GM21515 (cell line): ENCODE data around the gene PRDM16.

Source experiments
- ATAC-seq: cut with Tn5 transposase; IDR thresholded peaks from one replicate; pipeline ENCODE4 v1.9.1; 2021; ENCODE audit not compliant: unreplicated experiment

The PRDM16 gene

GRCh38 chr1:3053366-3053980, 15.5 kb upstream of the PRDM16 start:
- no peak for ATAC-seq

- ATAC-seq, result no peak
These were observed 15.0 kb upstream of the PRDM16 start for GRCh38 chr1:3053986-3054385.

GRCh38 chr1:3054474-3054873, 14.5 kb upstream of the PRDM16 start:
- no peak for ATAC-seq

- no peak for ATAC-seq
These were observed 14.0 kb upstream of the PRDM16 start for GRCh38 chr1:3055051-3055450.

- ATAC-seq, result no peak
These were observed 12.4 kb upstream of the PRDM16 start for GRCh38 chr1:3056641-3057040.

- ATAC-seq, result no peak
These were observed 10.6 kb upstream of the PRDM16 start for GRCh38 chr1:3058263-3059030.

- ATAC-seq, result no peak
These were observed 8.9 kb upstream of the PRDM16 start for GRCh38 chr1:3060127-3060526.

GRCh38 chr1:3060601-3061551, 8.1 kb upstream of the PRDM16 start:
- ATAC-seq, result no peak

- no peak for ATAC-seq
These were observed 7.4 kb upstream of the PRDM16 start for GRCh38 chr1:3061566-3061965.

- no peak for ATAC-seq
These were observed 6.9 kb upstream of the PRDM16 start for GRCh38 chr1:3061981-3062615.

GRCh38 chr1:3062616-3063378, 6.2 kb upstream of the PRDM16 start:
- no peak for ATAC-seq

- no peak for ATAC-seq
These were observed 5.4 kb upstream of the PRDM16 start for GRCh38 chr1:3063379-3064295.

GRCh38 chr1:3064296-3064850, 4.6 kb upstream of the PRDM16 start:
- ATAC-seq, result no peak

- ATAC-seq, result no peak
These were observed 4.1 kb upstream of the PRDM16 start for GRCh38 chr1:3064901-3065300.

- ATAC-seq, result no peak
These were observed 3.6 kb upstream of the PRDM16 start for GRCh38 chr1:3065396-3065795.

GRCh38 chr1:3065797-3066196, 3.2 kb upstream of the PRDM16 start:
- no peak for ATAC-seq

- ATAC-seq, result no peak
These were observed 2.7 kb upstream of the PRDM16 start for GRCh38 chr1:3066250-3066711.

GRCh38 chr1:3066826-3067225, 2.2 kb upstream of the PRDM16 start:
- no peak for ATAC-seq

- ATAC-seq, result no peak
These were observed 1.7 kb upstream of the PRDM16 start for GRCh38 chr1:3067301-3067670.
